HG03097 (cell line): ENCODE results near the gene HOXC13.

Experiments
- ATAC-seq: cut with Tn5 transposase; IDR thresholded peaks from one replicate; pipeline ENCODE4 v1.9.1; 2021; ENCODE audit not compliant: unreplicated experiment, low FRiP score

HOXC13 gene

DNA sequence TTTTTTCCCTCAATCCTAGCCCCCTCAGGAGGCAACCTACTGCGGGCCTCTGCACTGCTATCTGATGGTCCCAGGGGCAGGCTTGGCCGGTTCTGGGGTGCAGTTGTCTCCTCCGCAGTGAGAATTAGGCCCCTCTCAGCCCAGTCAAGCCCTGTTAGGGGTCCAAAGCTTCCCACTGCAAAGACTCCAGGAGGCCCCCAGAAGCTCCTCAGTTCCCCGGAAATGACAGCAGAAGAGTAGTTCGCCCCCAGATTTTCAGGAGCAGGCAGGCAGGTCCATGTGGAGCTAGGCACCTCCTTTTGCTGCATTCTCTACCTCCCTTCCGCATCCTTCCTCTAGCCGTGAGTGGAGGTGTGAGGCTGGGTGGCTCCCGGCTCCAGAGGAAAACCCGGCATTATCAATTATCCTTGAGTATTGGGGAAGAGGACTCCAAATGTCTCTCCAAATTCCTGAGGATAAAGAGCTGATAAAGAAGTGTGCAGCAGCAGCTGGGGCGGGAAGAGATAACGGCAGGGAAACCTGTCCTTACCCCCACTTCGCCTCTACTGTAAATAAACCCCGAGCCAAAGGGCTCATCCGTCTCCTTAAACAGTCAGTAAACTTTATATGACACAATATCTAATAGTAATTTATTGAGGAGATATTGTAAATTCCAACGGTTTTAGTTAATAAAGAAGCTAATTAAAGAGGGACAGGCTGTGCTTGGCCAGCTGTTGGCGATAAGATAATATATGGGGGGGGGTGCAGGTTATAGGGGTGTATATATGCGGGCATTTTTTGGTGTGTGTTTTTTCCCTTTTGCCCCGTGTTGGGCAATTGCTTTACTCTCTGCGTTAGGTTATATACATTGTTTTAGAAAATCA lies 15.4 kb downstream of the HOXC13 start:
- ATAC-seq: no peak

DNA sequence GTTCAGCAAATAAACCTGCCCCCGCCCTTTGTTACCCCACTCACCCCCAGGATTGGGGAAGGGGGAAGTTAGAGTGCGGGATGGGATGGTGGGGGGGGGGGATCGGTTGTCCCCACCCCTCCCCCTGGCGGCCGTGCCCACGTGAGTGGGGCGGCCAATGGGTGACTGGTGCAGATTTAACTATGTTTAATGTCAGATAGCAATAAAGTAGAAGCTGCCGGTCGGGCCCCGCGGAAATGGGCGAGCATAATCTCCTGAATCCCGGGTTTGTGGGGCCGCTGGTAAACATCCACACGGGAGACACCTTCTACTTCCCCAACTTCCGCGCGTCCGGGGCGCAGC lies 16.0 kb downstream of the HOXC13 start, which contains the start of gene HOXC12:
Gene HOXC12 (plus strand): TSS at position 210 of the 342 bp plus-strand sequence. CDS start 27 bp downstream, at position 237.
- no peak for ATAC-seq

DNA sequence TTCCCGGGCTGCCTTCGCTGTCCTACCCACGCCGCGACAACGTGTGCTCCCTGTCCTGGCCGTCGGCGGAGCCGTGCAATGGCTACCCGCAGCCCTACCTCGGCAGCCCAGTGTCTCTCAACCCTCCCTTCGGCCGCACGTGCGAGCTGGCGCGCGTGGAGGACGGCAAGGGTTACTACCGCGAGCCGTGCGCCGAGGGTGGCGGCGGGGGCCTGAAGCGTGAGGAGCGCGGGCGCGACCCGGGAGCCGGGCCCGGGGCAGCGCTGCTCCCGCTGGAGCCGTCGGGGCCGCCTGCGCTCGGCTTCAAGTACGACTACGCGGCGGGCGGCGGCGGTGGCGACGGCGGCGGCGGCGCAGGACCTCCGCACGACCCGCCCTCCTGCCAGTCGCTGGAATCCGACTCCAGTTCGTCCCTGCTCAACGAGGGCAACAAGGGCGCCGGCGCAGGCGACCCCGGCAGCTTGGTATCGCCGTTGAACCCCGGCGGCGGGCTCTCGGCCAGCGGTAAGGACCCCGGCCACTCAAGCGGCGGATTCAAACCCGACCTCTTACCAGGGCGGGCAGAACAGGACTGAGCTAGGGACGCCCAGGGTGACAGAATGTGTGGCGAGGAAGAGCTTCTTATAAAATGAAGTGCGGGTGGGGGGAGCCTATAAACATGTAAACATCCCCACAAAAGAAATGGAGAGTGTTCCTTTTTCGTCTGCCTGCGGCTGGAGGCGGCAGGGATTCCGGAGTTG lies 16.6 kb downstream of the HOXC13 start:
- ATAC-seq: no peak

DNA sequence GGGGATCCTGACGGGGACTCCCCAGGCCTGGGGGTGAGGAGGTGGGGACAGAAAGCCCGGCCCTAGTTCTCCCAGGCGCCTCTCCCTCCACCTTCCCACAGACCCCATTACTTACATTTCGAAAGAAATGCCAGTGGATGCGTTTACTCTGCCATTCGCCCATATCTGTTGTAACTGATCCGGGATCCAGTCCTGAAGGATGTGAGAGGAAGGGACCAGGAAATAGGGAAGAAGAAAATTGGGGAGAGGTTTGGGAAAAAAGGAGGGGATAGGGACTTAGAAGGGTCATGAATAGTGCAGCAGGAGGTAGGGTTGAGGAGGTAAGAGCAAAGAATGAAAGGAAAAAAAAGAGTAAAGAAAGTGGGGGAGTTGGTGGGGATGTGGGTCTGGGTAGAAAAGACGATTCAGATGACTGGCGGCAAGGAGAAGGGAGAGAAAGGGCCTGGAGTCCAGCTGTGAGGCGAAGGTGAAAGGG lies 17.2 kb downstream of the HOXC13 start:
- ATAC-seq: no peak

DNA sequence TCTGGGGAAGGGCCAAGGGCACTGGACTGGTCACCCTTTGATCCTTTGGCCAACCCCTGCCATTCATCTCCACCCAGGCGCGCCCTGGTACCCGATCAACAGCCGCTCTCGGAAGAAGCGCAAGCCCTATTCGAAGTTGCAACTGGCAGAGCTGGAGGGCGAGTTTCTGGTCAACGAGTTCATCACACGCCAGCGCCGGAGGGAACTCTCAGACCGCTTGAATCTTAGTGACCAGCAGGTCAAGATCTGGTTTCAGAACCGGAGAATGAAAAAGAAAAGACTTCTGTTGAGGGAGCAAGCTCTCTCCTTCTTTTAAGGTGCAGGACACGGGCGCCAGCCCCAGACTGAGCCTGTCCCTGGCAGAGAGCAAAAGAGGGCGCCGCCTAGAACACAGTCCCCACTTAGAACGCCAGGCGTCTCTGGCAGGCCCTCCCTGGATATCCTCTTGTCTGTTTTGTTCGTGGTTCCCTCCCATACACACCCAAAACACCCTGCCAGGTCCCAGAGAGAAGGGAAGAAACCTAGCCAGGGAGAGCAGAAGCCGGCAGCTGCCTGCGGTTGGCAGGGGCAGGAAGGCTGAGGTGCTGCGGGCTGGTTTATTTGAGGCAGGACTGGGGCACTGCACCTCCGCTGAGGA lies 17.7 kb downstream of the HOXC13 start:
- ATAC-seq: no peak

DNA sequence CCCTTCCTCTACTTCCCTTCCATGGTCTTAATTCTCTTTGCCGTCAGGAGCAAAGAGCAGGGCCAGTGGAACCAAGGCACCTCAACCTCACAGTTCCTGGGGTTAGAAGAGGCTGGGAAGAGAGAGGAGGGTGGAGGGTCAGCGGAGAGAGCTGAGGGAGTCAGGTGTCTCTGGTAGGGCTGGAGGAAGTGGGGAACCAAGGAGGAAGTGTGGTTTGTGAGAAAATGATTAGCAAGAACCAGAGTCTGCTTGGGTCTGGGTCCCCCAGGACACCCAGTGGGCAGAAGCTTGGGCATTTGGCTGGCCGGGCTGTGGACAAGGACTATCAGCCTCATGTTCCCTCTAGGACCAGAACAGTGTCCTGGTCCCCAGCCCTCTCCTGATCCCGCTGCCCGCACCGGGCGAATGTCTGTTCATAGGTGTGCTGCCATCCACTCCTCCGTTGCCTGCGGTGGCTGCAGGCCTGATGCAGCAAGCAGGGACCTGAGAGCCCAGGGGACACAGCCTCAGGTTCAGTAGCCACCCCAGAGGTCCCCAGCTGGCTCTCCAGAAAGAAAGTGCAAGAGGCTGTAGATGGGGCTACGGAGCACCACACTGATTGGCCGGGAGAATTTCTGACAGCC lies 18.4 kb downstream of the HOXC13 start:
- ATAC-seq: no peak

DNA sequence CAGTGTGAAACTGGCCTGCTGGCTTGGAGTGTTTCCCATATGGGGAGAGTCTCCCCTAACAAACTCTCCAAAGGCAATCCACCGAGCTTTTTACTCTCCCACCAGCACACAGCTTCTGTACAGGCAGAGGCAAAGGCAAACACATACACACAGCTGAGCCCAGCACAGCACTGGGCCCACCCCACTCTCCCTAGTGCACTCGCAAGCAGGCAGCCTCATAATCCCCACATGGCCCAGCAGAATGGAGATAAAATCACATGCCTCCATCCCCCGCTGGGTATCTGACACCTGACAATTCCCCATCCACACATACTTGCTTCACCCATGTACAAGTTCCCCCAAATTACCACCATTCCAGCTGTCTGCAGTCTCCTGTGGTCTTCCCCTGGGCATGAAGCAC lies 19.5 kb downstream of the HOXC13 start:
- ATAC-seq: no peak

DNA sequence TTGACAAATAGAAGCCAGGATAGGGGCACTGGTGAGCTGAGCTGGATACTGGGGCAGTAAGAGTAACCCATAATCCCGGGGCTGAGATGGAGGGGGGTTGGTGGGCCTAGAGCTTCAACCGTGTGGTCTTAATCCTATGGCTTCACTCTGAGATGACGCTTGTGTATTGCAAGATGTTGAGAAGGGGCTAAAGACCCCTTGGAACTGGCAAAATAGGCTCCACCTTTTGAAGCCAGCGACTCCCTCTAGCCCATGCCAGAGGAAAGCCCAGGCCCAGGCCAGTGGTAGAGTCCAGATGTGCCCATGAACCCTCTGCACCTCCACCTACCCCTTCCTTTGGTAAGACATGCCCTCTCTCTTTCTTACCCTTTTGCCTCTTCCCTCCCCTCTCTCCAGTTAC lies 20.7 kb downstream of the HOXC13 start:
- ATAC-seq: no peak

DNA sequence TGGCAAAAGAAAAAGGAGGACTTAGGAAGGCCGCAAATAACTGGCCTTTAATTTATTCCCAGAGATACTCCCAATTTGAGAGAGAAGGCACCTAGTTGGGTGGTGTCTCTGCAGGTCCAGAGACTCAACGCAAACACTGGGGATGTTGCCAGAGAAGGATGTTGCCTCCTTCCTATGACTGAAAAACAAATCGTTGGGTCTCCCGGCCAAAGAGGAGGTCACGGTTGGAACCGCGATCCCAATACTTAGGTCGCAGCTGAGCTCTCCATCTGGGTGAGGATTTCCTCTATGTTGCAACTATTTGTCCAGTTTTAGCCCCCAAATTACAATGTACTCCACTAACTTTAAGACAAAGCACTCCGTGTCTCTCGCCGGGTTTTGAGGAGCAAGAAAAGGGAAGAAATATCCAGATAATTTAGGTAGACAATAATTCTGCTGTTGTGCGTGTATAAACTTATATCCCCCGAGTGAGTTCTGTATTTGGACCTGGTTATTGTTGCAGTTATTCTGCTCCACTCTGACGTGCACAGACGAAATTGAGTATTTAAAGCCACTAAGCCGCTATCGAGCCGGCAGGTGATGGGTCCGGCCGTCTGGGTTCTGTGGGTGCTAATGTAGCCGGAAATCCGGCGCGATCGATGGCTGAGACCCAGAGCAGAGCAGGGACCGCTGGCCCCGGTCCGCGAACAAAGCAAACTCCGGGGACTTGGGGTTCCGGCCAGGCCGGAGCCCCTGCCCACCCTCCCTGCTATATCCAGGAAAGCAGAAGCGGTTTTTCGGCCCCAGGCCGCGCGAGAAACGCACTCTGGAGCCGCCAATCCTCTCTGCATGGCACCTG lies 21.8 kb downstream of the HOXC13 start:
- ATAC-seq: no peak

DNA sequence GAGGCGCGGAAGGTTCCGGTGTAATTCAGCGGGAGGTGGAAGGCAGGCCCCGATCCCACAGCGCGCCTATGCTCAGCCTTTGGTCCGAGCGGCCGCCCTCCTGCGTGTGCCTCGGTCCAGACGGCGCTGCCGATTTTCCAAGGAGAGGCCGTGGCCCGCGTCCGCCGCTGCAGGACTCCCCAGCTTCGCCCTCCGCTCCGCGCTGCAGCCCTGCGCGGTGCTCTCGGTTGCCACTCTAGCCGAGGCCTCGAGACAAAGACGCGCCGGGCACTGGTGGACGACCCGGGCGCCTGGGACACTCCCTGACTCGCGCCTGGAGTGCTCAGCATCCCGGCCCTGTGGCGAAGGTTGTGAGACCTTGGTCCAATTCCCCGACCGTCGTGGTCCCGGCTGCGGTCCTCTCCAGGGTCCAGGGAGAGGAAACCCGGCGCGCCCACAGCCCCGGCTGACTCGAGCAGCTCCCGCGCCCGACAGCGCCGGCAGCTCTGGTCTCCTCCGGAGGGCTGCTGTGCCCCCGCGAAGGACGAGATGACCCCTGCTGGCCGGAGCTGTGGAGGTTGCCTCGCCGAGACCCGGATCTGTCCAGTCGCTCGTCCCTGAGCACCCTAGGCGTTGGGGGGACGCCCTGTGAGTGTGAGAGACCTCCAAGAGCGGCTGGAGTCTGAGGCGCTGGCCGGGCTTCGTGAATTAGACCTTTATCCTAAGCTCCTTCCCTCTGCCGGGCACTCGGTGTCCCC lies 22.6 kb downstream of the HOXC13 start:
- ATAC-seq: no peak

DNA sequence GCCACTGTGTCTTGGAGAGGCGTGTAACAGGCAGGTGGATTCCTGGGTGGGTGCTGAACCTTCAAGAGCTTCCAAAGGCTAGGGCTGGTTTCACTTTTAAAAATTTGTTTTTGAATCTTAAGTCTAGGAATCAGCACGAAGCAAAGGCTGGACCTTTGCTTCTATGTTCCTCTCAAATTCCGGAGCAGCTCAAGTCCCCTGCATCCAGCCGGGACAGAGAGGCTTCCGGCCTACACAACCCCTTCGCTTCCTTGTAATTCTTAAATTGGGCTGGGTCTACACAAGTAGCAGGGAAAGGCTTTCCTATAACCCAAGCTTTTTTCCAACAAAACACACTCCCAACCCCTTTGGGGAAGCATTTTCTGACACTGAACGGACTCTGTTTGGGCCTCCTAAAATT lies 24.4 kb downstream of the HOXC13 start:
- ATAC-seq: no peak

DNA sequence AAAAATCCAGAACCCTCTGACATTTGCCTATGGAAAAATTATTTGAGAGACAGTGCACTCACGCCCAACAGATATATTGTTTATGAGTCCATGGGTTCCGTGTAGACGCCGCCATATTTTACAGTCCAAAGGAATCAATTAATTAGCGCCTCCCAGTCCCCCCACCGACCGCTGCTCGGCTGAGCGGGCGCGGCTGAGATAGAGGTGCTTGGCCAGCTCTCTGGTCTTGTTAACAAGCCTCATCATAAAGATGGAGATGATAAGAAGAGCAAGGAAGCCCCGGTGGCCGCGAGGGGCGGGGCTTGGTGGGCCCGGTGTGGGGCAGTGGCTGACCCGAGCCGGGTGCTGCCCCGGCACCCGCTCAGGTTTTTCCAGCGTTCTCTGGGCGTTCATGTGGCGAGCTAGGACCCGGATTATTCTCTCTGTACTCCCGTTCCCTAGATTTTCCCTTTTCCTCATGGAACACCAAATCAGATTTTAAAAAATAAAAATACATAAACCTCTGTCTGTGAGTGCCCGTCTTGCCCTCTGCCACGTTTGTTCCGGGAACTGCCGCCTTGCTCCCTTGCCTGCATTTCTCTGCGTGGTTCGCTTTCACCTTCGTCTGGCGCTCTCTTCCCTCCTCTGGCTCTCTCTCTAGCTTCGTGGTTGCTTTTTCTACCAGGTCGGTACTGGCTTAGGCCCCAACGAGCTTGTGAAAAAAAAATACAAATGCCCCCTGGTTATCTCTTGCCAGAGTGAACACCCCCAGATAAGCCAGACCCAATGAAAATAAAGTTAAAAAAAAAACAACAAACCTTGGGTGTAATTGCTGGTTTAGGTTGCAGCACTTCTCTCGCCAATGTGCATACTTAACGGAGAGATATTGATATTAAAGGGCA lies 25.0 kb downstream of the HOXC13 start:
- ATAC-seq: no peak

DNA sequence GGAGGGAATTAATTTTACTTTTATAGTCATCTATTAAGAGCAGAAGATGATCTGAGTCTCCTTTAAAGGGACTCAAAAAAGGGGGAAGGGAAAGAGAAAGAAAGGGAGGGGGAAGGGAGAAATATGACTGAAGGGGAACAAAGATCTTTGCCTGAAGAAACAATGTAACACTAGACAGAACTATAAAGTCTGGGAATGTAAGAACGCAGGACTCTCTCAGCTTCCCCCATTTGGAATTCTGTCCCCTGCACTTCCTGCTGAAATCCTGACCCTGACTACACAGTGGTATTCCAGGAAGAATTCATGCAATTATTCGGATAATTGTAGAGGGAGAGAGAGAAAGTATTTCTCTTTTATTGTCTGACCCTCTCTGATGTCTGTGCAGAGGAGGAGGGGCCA lies 25.7 kb downstream of the HOXC13 start:
- no peak for ATAC-seq

DNA sequence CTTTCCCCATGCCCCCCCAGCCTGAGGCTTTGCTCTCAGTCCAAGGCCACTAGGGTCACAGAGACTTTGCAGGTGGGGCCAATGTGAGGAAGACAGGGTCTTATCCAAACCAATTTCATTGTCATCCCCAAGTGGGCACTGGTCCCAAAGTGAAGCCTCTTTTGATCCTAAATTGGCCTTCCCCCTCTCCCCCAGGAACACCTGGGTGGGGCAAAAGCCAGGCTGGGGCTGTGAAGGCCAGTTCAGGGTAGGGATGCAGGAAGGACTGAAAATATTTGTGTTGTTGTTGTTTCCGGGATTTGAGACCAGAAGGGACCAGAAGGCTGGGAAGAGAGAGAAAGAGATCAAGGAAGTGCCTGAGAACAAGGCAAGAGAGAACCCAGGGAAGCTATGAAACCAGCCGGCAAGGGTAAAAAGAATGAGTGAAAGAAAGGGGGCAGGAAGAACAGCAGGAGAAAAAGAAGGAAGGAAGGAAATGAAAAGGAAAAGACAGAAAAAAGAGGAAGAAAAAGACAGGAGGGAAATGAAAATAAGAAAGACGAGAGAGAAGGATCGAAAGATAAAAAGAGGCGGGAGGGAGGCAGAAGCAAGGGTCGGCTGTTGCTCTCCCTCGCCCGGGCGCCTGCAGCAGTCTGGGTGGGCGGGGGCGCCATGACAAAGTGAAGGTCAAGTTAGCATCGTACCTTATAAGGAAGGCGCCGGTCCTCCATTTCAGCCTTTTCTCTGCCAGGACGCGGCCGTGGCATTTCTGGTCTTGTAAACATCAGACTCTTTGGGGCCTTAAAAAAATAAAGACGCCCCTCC lies 26.9 kb downstream of the HOXC13 start:
- no peak for ATAC-seq

DNA sequence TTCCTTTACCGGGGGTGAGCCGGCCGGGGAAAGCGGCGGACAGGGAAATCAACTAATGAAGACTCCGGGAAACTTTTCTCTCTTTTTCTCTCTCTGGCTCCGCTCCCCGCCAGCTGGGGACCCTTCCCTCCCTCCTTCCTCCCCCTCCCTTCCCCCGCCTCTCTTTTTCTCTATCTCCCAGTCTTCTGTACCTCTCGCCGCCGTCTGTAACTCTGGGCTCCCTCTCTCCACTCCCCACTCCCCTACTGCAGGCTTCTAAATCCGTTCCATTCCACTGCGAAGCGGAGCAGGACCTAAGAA lies 27.4 kb downstream of the HOXC13 start:
- ATAC-seq: no peak

DNA sequence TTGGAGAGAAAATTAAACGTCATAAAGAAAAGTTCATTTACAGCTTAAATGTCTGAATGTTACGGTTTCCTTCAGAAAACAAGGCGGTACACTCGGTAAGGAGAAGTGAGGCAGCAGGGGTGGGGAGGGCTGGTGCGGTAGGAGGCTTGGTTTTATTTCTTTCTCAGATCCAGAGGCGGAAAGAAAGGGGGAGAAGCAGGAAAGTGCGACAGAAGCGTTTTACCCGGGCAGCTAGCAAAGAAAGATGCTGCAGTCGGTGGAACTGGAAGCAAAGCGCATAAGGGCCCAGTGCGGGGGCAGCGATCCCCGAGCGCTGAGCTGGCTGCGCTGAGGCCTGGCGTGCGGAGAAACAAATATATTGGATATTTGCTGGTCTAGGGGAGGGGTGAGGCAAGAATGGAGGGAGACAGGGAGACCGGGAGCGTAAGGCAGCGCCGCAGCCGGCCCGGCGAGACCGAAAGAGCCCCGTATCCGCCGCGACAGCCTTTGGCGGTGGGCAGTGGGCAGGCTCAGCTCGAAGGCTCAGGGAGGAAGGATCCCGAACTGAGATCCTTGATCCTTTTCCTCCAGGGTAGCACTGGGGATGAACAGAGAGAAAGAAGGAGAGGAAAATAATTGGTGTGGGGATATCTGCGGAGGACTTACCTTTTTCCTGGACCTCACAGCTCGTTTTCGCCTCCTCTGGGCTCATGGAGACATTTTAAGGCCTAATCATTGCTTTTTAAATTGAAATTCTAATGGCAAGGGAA lies 27.9 kb downstream of the HOXC13 start:
- ATAC-seq: no peak

DNA sequence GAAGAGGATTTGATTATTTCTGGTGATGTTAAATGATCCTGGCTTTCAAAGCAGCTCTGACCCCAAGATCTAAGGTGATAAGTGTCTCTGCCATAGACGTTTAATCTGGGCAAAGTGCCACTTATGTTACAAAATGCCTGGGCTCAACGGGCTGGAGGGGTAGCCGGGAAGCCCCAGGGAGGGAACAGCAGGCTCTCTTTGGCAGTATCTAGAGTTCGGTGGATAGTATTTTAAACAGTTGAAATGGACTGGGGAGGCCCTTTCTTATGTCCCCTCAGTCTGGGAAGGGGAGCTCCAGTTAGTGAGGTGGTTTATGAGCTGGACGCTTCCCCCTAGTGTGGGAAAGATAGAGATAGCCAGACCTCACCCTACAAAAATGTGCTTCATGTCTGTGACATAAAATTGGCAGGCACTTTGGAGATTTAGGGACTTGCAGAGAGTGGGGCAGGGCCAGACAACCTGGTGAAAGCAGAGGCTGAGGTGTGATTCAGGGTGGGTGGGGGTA lies 28.8 kb downstream of the HOXC13 start:
- ATAC-seq: no peak
